ENCODE measurements around the gene STRAP. TPM values are rescaled to one million over a fixed set of nuclear protein-coding genes. Genes with fewer than 3 reads are reported as not detected.
A peak's percentile ranks its signal among the peaks of the same experiment; 100 is the strongest.

The STRAP gene
- polyA plus RNA-seq, 1 of the 3 experiments (the other 2 are of a cell fraction) = 85.6 TPM

- H3K9me3 ChIP-seq = no peaks in the 10 kb centered on the region
- H3K9ac ChIP-seq = no peak overlapping the region
- no peak for TF ChIP-seq EP300 (IDR thresholded peaks at IDR 0.05; ENCODE audit: borderline replicate concordance in 1 of 2, low read depth in 1 of 2, low read length in 1 of 2)
- ChIA-PET POLR2A (no interaction called here), CTCF (interaction anchor here (0.7 to 4.8 kb wide), 3 partner anchors 8 to 306 kb away, joined by 4 to 31 read pairs (median 5); no protein-coding TSS in a partner anchor)
- H3K36me3 ChIP-seq (replicated peaks in 1 of 2; ENCODE audit: control insufficient read depth in 1 of 2, insufficient read depth in 2 of 2, low read length in 1 of 2) = peaks cover 82 to 84% of the 10 kb centered on the region in 2 experiments
- H3K4me2 ChIP-seq = no peak overlapping the region
- H3K4me3 ChIP-seq (ENCODE audit: low read depth in 2 of 2, low read length in 1 of 2) = no peak overlapping the region
- peaks cover 0 to 9% of the 10 kb centered on the region in 2 experiments; a peak in 2 of 4 replicates for H3K4me1 ChIP-seq (ENCODE audit: control insufficient read depth in 1 of 2, insufficient read depth in 2 of 2, low read depth in 1 of 2, low read length in 1 of 2)
- no peaks in the 10 kb centered on the region for H3K27me3 ChIP-seq (ENCODE audit: insufficient read depth)
- H3K27ac ChIP-seq (ENCODE audit: low read depth in 2 of 2, low read length in 1 of 2) = peak overlapping the region in 1 of 2 experiments; percentile 37
- H3K79me2 ChIP-seq (ENCODE audit: insufficient read depth) = peaks cover 38% of the 10 kb centered on the region
- peaks cover 41% of the 10 kb centered on the region for H3F3A ChIP-seq (replicated peaks; ENCODE audit: insufficient read depth)
- peaks cover 14% of the 10 kb centered on the region; the same call in 1 of the 2 replicates for H4K20me1 ChIP-seq (ENCODE audit: insufficient read depth)
- no peak for DNase-seq
- H3K9me2 ChIP-seq = no peaks in the 10 kb centered on the region
- H2AFZ ChIP-seq (ENCODE audit: low read depth) = no peak overlapping the region
- WGBS (ENCODE audit: low lambda C conversion rate) = 100% methylated on average over 1 of the region's 1 CpG
These were observed 14.7 kb downstream of the STRAP start for GRCh38 chr12:15896867-15897266.

- Histone ChIP-seq H2AFZ (ENCODE audit: low read depth) (no peak overlapping the region), H3F3A (replicated peaks; ENCODE audit: insufficient read depth) (peaks cover 44% of the 10 kb centered on the region), H3K4me2 (no peak overlapping the region), H3K79me2 (ENCODE audit: insufficient read depth) (peaks cover 33% of the 10 kb centered on the region), H3K9me3 (no peaks in the 10 kb centered on the region), H3K9ac (no peak overlapping the region), H4K20me1 (ENCODE audit: insufficient read depth) (peaks cover 14% of the 10 kb centered on the region; the same call in 1 of the 2 replicates), H3K27me3 (ENCODE audit: insufficient read depth) (no peaks in the 10 kb centered on the region), H3K36me3 (replicated peaks in 1 of 2; ENCODE audit: control insufficient read depth in 1 of 2, insufficient read depth in 2 of 2, low read length in 1 of 2) (peaks cover 82 to 84% of the 10 kb centered on the region in 2 experiments), H3K27ac (ENCODE audit: low read depth in 2 of 2, low read length in 1 of 2) (peak overlapping the region; percentile 19 to 37; a peak in 2 of 4 replicates), H3K4me3 (ENCODE audit: low read depth in 2 of 2, low read length in 1 of 2) (no peak overlapping the region), H3K9me2 (no peaks in the 10 kb centered on the region), H3K4me1 (ENCODE audit: control insufficient read depth in 1 of 2, insufficient read depth in 2 of 2, low read depth in 1 of 2, low read length in 1 of 2) (peaks cover 0 to 9% of the 10 kb centered on the region in 2 experiments; a peak in 2 of 4 replicates)
- POLR2A ChIA-PET = no interaction called here
- 66% methylated on average over 2 of the region's 2 CpGs for WGBS (ENCODE audit: low lambda C conversion rate)
- TF ChIP-seq SMC3 (IDR thresholded peaks at IDR 0.05; ENCODE audit: low read depth, low read length) = no peak
- no peak for TF ChIP-seq FOXJ3 (CRISPR knock-in tag; IDR thresholded peaks at IDR 0.05)
- peak; percentile 41 for TF ChIP-seq TCF12 (IDR thresholded peaks at IDR 0.05)
- TF ChIP-seq GATA2 (CRISPR knock-in tag; IDR thresholded peaks at IDR 0.05) = no peak
- DNase-seq = no peak
- CTCF ChIA-PET = interaction anchor here (0.7 to 4.8 kb wide), 5 partner anchors 8 to 307 kb away, joined by 3 to 31 read pairs (median 5); partner anchors contain the start of gene DERA
These were observed 15.2 kb downstream of the STRAP start for GRCh38 chr12:15897433-15897832.

- H3K79me2 ChIP-seq (ENCODE audit: insufficient read depth) = peaks cover 20% of the 10 kb centered on the region
- no peak overlapping the region for H3K9ac ChIP-seq
- ChIA-PET CTCF (interaction anchor here (0.9 to 4.8 kb wide), 9 partner anchors 9 to 354 kb away, joined by 3 to 31 read pairs (median 6); partner anchors contain the start of gene DERA), POLR2A (no interaction called here)
- H3K4me3 ChIP-seq (ENCODE audit: low read depth in 2 of 2, low read length in 1 of 2) = no peak overlapping the region
- no peak overlapping the region for H2AFZ ChIP-seq (ENCODE audit: low read depth)
- peaks cover 0 to 9% of the 10 kb centered on the region in 2 experiments; a peak in 2 of 4 replicates for H3K4me1 ChIP-seq (ENCODE audit: control insufficient read depth in 1 of 2, insufficient read depth in 2 of 2, low read depth in 1 of 2, low read length in 1 of 2)
- no peaks in the 10 kb centered on the region for H3K9me2 ChIP-seq
- TF ChIP-seq POLR2AphosphoS5 (IDR thresholded peaks at IDR 0.05; ENCODE audit: low read depth, low read length) (no peak), SMC3 (IDR thresholded peaks at IDR 0.05; ENCODE audit: low read depth, low read length) (peak; percentile 31), MEF2A (IDR thresholded peaks at IDR 0.05; ENCODE audit: borderline replicate concordance, low read depth) (no peak), FOXM1 (IDR thresholded peaks at IDR 0.05; ENCODE audit: low read depth) (no peak), RAD21 (IDR thresholded peaks at IDR 0.05; ENCODE audit: low read length) (peak; percentile 61), CTCF (IDR thresholded peaks at IDR 0.05) (peak; percentile 89)
- H3K27ac ChIP-seq (ENCODE audit: low read depth in 2 of 2, low read length in 1 of 2) = peak overlapping the region in 1 of 2 experiments; percentile 5; a peak in 1 of 4 replicates
- H3K9me3 ChIP-seq = no peaks in the 10 kb centered on the region
- no peaks in the 10 kb centered on the region for H3K27me3 ChIP-seq (ENCODE audit: insufficient read depth)
- peaks cover 87% of the 10 kb centered on the region in 2 experiments for H3K36me3 ChIP-seq (replicated peaks in 1 of 2; ENCODE audit: control insufficient read depth in 1 of 2, insufficient read depth in 2 of 2, low read length in 1 of 2)
- peaks cover 43% of the 10 kb centered on the region for H3F3A ChIP-seq (replicated peaks; ENCODE audit: insufficient read depth)
- peaks cover 10% of the 10 kb centered on the region; the same call in 1 of the 2 replicates for H4K20me1 ChIP-seq (ENCODE audit: insufficient read depth)
- no peak overlapping the region for H3K4me2 ChIP-seq
- no peak for DNase-seq
These were observed 17.2 kb downstream of the STRAP start for GRCh38 chr12:15899282-15899870.

Measured in SK-N-SH (cell line).